Activated T-helper 17 cell treated with anti-CD3 and anti-CD28 coated beads, Interleukin-2, amount 50 U/mL, for 72 hours (primary cell): ENCODE data around the gene CD58. TPM values are rescaled to one million over a fixed set of nuclear protein-coding genes. Genes with fewer than 3 reads are reported as not detected.

Source experiments
- ATAC-seq: fragments of 150-1000 bp; cut with Tn5 transposase; replicated peaks from 2 replicates; pipeline ENCODE4 v1.10.0; 2021; ENCODE audit warnings: mild to moderate bottlenecking, moderate library complexity
- H3K27ac Mint-ChIP-seq: one replicate; pipeline ENCODE4 v1.8.0; 2022; ENCODE audit warnings: mixed read lengths
- H3K27me3 Mint-ChIP-seq: one replicate; pipeline ENCODE4 v1.8.0; 2022; ENCODE audit warnings: mixed read lengths
- H3K36me3 Mint-ChIP-seq: one replicate; pipeline ENCODE4 v1.8.0; 2022; ENCODE audit warnings: low read depth, mild to moderate bottlenecking, mixed read lengths
- H3K4me1 Mint-ChIP-seq: one replicate; pipeline ENCODE4 v1.8.0; 2022; ENCODE audit warnings: mixed read lengths
- H3K4me3 Mint-ChIP-seq: one replicate; pipeline ENCODE4 v1.8.0; 2022; ENCODE audit warnings: mild to moderate bottlenecking, mixed read lengths
- H3K9me3 Mint-ChIP-seq: one replicate; pipeline ENCODE4 v1.8.0; 2022; ENCODE audit warnings: mixed read lengths
- total RNA-seq, 2 donors: library from RNA; stranded (reverse); gene quantifications; one replicate each; pipeline ENCODE4 v1.2.3, GENCODE V29; 2022

Gene CD58
- total RNA-seq, 2 donors from 2014 or later = 36.8 to 40.5 TPM

DNA sequence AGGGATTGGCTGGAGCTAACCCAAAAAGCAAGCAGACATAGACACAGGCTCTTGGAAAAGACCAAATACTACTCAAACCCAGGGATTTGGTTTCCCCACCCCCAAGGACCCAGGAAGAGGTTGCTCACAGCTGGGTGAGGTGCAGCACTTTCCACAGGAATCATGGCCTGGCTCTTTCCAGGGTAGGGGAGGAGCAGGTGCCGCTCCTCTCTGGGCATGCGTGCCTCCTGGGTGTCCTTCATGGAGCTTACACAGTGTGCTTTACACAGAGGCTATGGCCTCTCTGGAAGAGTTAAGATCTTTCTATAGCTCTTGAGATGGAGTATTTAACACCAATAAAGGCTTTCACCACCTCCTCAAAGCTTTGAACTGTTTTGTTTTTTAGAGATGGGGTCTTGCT, 88.3 kb downstream of the CD58 start:
- Mint-ChIP-seq H3K4me1 (no peaks in the 10 kb centered on the region), H3K36me3 (no peaks in the 10 kb centered on the region), H3K9me3 (no peaks in the 10 kb centered on the region), H3K27ac (no peak overlapping the region), H3K4me3 (no peak overlapping the region), H3K27me3 (no peaks in the 10 kb centered on the region)
- ATAC-seq = no peak

GRCh38 chr1:116481934-116482333, 88.9 kb downstream of the CD58 start:
- no peaks in the 10 kb centered on the region for H3K4me1 Mint-ChIP-seq
- H3K4me3 Mint-ChIP-seq = no peak overlapping the region
- no peaks in the 10 kb centered on the region for H3K9me3 Mint-ChIP-seq
- no peaks in the 10 kb centered on the region for H3K27me3 Mint-ChIP-seq
- peak overlapping the region; percentile 22 for H3K27ac Mint-ChIP-seq
- H3K36me3 Mint-ChIP-seq = no peaks in the 10 kb centered on the region
- ATAC-seq = no peak

DNA sequence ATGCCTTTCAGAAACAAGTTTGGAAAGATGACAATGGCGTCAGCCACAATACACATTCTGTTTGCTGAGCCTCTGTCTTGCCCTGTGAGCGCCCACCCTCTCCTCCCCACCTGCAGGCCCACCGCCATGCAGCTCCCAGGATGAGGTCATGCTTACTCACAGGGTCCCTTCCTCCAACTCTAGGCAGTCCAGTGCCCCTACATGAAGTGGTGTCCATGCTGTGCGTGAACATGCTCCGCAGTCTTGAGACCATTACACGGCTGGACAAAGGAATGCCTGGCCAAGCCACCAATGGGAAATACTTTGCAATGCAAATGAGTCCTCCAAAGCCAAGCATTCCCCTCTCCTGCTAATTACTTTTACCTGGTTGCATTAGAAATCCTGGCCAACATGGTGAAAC, 92.2 kb downstream of the CD58 start:
- Mint-ChIP-seq H3K27ac (no peak overlapping the region), H3K9me3 (no peaks in the 10 kb centered on the region), H3K4me1 (no peaks in the 10 kb centered on the region), H3K4me3 (no peak overlapping the region), H3K36me3 (no peaks in the 10 kb centered on the region), H3K27me3 (no peaks in the 10 kb centered on the region)
- no peak for ATAC-seq

GRCh38 chr1:116477429-116477828, 93.4 kb downstream of the CD58 start:
- H3K9me3 Mint-ChIP-seq = no peaks in the 10 kb centered on the region
- no peaks in the 10 kb centered on the region for H3K4me1 Mint-ChIP-seq
- no peak overlapping the region for H3K27ac Mint-ChIP-seq
- no peaks in the 10 kb centered on the region for H3K36me3 Mint-ChIP-seq
- H3K4me3 Mint-ChIP-seq = no peak overlapping the region
- ATAC-seq = no peak
- no peaks in the 10 kb centered on the region for H3K27me3 Mint-ChIP-seq

GRCh38 chr1:116476321-116476720, 94.5 kb downstream of the CD58 start:
- no peak for ATAC-seq
- no peak overlapping the region for H3K27ac Mint-ChIP-seq

DNA sequence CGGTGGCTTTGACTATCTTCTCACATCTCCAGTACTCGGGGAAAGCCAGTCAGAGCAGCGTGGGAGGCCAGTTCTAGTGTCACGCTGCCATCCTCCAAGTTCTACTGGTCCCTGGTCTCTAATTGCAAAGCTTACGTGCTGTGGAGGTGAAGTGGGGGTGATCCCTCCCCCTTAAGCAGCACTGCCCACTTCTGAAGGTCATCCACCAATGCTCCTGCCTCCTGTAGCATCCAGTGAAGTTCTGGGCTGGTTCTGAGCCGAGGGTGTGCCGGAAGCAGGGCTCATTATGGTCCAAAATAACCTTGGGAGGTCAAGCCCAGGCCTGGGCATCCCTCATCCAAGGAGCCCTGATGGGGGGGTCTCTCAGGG, 95.0 kb downstream of the CD58 start:
- ATAC-seq = no peak
- no peaks in the 10 kb centered on the region for H3K4me1 Mint-ChIP-seq
- no peaks in the 10 kb centered on the region for H3K9me3 Mint-ChIP-seq
- H3K36me3 Mint-ChIP-seq = no peaks in the 10 kb centered on the region
- H3K4me3 Mint-ChIP-seq = no peak overlapping the region
- H3K27ac Mint-ChIP-seq = no peak overlapping the region
- H3K27me3 Mint-ChIP-seq = no peaks in the 10 kb centered on the region

More at GRCh38 chr1:116476321-116476720, 94.5 kb downstream of the CD58 start:
- Mint-ChIP-seq H3K9me3 (no peaks in the 10 kb centered on the region), H3K27me3 (no peaks in the 10 kb centered on the region), H3K4me3 (no peak overlapping the region), H3K4me1 (no peaks in the 10 kb centered on the region), H3K36me3 (no peaks in the 10 kb centered on the region)

GRCh38 chr1:116474921-116475849, 95.6 kb downstream of the CD58 start:
- Mint-ChIP-seq H3K36me3 (no peaks in the 10 kb centered on the region), H3K27ac (no peak overlapping the region)

DNA sequence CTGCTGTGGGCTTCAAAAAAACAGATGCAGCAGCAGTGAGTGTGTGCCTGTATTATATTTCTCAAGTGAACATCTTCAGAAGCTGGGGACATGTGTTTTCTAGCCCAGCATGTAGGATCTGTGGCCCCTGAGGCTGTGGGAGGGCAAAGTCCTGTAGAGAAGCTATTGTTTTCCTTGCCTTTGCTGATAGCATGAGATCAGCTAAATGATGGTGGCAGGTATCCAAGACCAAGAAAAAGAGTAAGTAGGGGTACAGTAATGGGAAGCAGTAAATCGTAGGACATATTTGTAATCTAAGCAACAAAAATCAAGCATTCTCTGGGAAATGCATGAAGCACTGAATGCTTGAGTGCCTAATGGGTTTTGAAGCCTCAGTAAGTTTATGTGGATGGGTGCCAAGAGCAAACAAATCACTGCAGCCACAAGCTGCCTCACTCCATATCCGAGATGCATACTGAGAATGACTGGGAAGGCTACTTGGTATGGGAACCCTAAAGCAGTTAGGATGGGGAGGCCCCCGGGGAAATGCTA, 98.3 kb downstream of the CD58 start:
- ATAC-seq = no peak
- Mint-ChIP-seq H3K9me3 (no peaks in the 10 kb centered on the region), H3K4me3 (no peak overlapping the region), H3K27ac (no peak overlapping the region), H3K4me1 (no peaks in the 10 kb centered on the region), H3K36me3 (no peaks in the 10 kb centered on the region), H3K27me3 (no peaks in the 10 kb centered on the region)

More at GRCh38 chr1:116474921-116475849, 95.6 kb downstream of the CD58 start:
- no peaks in the 10 kb centered on the region for H3K27me3 Mint-ChIP-seq
- no peak for ATAC-seq
- H3K9me3 Mint-ChIP-seq = no peaks in the 10 kb centered on the region
- no peaks in the 10 kb centered on the region for H3K4me1 Mint-ChIP-seq
- H3K4me3 Mint-ChIP-seq = no peak overlapping the region

GRCh38 chr1:116471241-116471640, 99.6 kb downstream of the CD58 start:
- H3K27ac Mint-ChIP-seq = no peak overlapping the region
- H3K36me3 Mint-ChIP-seq = no peaks in the 10 kb centered on the region
- H3K27me3 Mint-ChIP-seq = peaks cover 4% of the 10 kb centered on the region
- no peaks in the 10 kb centered on the region for H3K4me1 Mint-ChIP-seq
- H3K4me3 Mint-ChIP-seq = no peak overlapping the region
- ATAC-seq = no peak
- H3K9me3 Mint-ChIP-seq = peaks cover 4% of the 10 kb centered on the region

GRCh38 chr1:116470671-116471070, 100.2 kb downstream of the CD58 start:
- peaks cover 4% of the 10 kb centered on the region for H3K9me3 Mint-ChIP-seq
- no peak overlapping the region for H3K27ac Mint-ChIP-seq
- no peak for ATAC-seq
- peaks cover 4% of the 10 kb centered on the region for H3K27me3 Mint-ChIP-seq
- H3K36me3 Mint-ChIP-seq = no peaks in the 10 kb centered on the region
- H3K4me1 Mint-ChIP-seq = no peaks in the 10 kb centered on the region
- no peak overlapping the region for H3K4me3 Mint-ChIP-seq

DNA sequence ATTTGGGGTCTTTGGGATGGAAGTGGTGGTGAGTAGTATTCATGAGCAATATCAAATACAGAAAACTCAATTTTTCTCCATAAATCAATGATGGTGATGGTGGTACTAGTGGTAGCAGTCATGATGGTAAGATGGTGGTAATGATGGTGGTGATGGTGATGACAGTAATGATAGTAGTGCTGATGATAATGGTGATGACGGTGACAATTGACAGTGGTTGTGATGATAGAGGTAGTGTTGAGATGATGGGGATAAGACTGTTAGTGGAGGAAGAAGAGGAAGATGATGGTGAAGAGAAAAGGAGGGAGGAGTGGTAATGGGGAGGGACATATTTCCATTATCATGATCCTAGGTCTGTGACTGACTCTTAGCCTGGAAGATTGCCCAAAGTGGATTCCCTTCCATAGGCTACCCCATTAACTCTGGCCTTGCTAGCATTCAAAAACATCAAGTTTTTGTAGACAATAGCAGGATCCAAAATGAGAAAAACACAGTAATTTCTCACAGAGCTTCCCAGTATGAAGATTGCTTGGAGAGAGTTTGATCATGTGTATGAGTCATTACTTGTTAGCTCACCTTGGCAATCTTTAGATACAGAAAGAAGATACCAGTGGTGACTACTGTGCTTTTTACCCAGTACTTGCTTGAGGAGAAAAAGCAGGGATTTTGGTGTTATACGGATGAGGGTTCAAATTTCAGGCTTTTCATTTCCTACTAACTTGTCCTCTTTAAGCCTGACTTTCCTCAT, 103.8 kb downstream of the CD58 start:
- Mint-ChIP-seq H3K36me3 (no peaks in the 10 kb centered on the region), H3K27ac (no peak overlapping the region), H3K27me3 (peaks cover 4% of the 10 kb centered on the region), H3K9me3 (peaks cover 4% of the 10 kb centered on the region), H3K4me3 (no peak overlapping the region), H3K4me1 (no peaks in the 10 kb centered on the region)
- no peak for ATAC-seq

DNA sequence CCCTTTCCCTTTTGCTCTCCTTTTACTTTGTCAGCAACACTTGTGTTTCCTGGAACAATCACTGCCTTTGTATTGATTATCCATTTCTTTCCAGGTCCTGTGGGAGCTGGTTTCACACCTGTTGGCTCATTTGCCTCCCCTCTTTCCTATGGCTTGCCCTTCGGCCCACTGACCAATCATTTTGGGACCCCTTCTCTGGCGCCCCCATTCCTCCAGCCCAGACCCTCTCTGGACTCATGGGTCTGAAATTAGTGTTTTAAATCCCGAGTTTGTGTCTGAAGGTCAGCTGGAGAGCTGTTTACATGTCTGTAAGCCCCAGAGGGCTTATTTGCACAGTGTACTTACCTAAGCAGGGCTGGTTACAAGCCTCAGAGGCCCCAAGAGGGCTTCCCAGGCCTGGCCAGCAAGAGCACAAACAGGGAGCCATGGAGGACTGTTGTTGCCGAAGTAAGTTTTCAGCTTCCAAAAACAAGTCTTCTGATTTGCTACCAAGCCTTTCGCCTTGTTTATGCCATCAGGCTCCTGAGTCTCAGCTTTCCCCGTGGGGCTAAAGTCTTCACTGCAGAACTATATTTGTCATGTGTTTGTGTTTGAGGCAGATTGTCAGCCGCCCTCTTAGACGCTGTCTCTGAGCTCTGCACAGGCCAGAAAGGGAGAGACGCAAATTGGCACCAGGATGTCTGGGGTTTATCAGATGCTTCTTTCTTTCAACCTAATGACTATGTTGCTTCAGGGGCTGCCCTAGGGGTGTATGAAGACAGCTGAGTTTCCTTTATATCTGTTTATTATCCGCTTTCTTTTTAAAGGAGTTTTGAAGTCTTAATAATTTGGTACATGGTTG, 104.8 kb downstream of the CD58 start:
- Mint-ChIP-seq H3K36me3 (no peaks in the 10 kb centered on the region), H3K27ac (no peak overlapping the region), H3K27me3 (peaks cover 4% of the 10 kb centered on the region), H3K4me3 (no peak overlapping the region), H3K9me3 (peaks cover 4% of the 10 kb centered on the region), H3K4me1 (no peaks in the 10 kb centered on the region)
- ATAC-seq = no peak

DNA sequence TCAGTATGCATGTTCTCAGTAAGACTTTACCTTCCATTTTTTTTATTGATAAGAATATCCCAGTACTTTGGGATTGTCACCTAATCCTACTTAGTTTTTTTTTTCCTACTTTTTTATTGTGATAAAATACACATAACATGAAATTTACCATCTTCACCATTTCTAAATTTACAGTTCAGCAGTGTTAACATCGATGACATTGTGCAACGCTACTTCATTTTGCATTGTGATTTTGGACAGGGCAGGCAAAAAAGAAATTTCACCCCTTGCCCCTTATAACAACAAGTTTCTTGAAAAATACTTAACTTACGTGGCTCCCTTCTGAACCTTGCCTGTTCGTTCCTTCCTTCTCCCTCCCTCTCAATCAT, 105.4 kb downstream of the CD58 start:
- Mint-ChIP-seq H3K27ac (no peak overlapping the region), H3K4me3 (no peak overlapping the region), H3K4me1 (no peaks in the 10 kb centered on the region), H3K36me3 (no peaks in the 10 kb centered on the region), H3K27me3 (peaks cover 4% of the 10 kb centered on the region), H3K9me3 (peaks cover 4% of the 10 kb centered on the region)
- no peak for ATAC-seq
